ENCODE measurements around the gene CACNA2D2.

GRCh38 chr3:50415061-50415460 lies 88.4 kb downstream of the CACNA2D2 start:
- TF ChIP-seq CTCF (IDR thresholded peaks at IDR 0.05) (no peak), POLR2A (IDR thresholded peaks at IDR 0.05) (no peak)
